B cell (primary cell): Measurements from ENCODE around the gene CALML4. TPM values are rescaled to one million over a fixed set of nuclear protein-coding genes. Genes with fewer than 3 reads are reported as not detected.
"Not testable (repeated sequence)": the region's sequence is repeated elsewhere in the genome, so short reads cannot be mapped to it uniquely, and the experiment has no call there.

Experiments
- ATAC-seq: fragments of 200-7000 bp; cut with Tn5 transposase; one replicate; pipeline ENCODE4 v1.10.0; 2021; ENCODE audit warnings: low read depth, mild to moderate bottlenecking, moderate number of reproducible peaks, moderate library complexity
- CTCF ChIA-PET: fragments of 350-600 bp; sonication (Branson Sonifier 250); formaldehyde crosslinking; loops from one replicate; lab custom pipeline; 2021; ENCODE audit warnings: antibody characterized with exemption, inconsistent platforms; lab: Charles Lee
- POLR2A ChIA-PET: fragments of 350-600 bp; sonication (Branson Sonifier 250); formaldehyde crosslinking; loops from one replicate; lab custom pipeline; 2021; ENCODE audit warnings: antibody characterized with exemption; lab: Charles Lee
- DNase-seq: peaks from one replicate; pipeline ENCODE4 v3.0.0; 2013
- H2AFZ ChIP-seq: 2 replicates; pipeline ENCODE4 v1.6.1; 2012; ENCODE audit warnings: mild to moderate bottlenecking, low read depth, low read length; ENCODE audit not compliant: insufficient read depth, poor library complexity, severe bottlenecking
- H3K27ac ChIP-seq, 2 donors: 1 replicate in 1 of 2; 2 replicates in 1 of 2; pipeline ENCODE4 v1.5.1; 2012 to 2013; ENCODE audit warnings: low read length in 2 of 2, mild to moderate bottlenecking in 2 of 2, moderate library complexity in 1 of 2
- H3K27me3 ChIP-seq, 4 experiments: fragments of 200-600 bp in 1 of 4; sonication (generic) in 1 of 4; replicated peaks in 1 of 4; 1 replicate in 2 of 4; 2 replicates in 2 of 4; pipeline versions ENCODE4 v1.6.1 to v1.7.0; 2013 to 2016; ENCODE audit warnings: low read length in 3 of 4, mild to moderate bottlenecking in 2 of 4, mixed read lengths in 1 of 4, moderate library complexity in 1 of 4; ENCODE audit not compliant: insufficient read depth in 4 of 4, control insufficient read depth in 3 of 4; ENCODE audit errors: control extremely low read depth in 1 of 4
- H3K36me3 ChIP-seq, 2 experiments: replicated peaks in 1 of 2; 1 replicate in 1 of 2; 2 replicates in 1 of 2; pipeline versions ENCODE4 v1.6.1 to v1.7.1; 2013; ENCODE audit warnings: low read length in 1 of 2; ENCODE audit not compliant: insufficient read depth in 2 of 2, control insufficient read depth in 1 of 2; ENCODE audit errors: control extremely low read depth in 1 of 2, extremely low read depth in 1 of 2
- H3K4me1 ChIP-seq, 2 donors: fragments of 200-600 bp in 1 of 2; sonication (generic) in 1 of 2; 1 replicate in 1 of 2; 2 replicates in 1 of 2; pipeline versions ENCODE4 v1.5.1 to v1.6.1; 2013 to 2017; ENCODE audit warnings: low read length in 2 of 2; ENCODE audit not compliant: control insufficient read depth in 2 of 2, insufficient read depth in 2 of 2
- H3K4me2 ChIP-seq: replicated peaks from 2 replicates; pipeline ENCODE3; 2012; ENCODE audit warnings: mild to moderate bottlenecking, low read depth, low read length; ENCODE audit not compliant: poor library complexity, severe bottlenecking
- H3K4me3 ChIP-seq, 5 experiments: fragments of 200-600 bp in 1 of 5; sonication (generic) in 1 of 5; 1 replicate in 3 of 5; 2 replicates in 2 of 5; pipeline versions ENCODE4 v1.5.1 to v1.7.0; 2011 to 2016; ENCODE audit warnings: low read length in 4 of 5, mild to moderate bottlenecking in 4 of 5, low read depth in 2 of 5, control low read depth in 1 of 5, moderate library complexity in 1 of 5; ENCODE audit not compliant: insufficient read depth in 1 of 5; ENCODE audit errors: control extremely low read depth in 1 of 5, extremely low read depth in 1 of 5
- H3K79me2 ChIP-seq: fragments of 200-600 bp; sonication (generic); one replicate; pipeline ENCODE4 v1.6.0; 2016; ENCODE audit warnings: low read length; ENCODE audit not compliant: control insufficient read depth, insufficient read depth
- H3K9ac ChIP-seq: fragments of 200-600 bp; sonication (generic); 2 replicates; pipeline ENCODE4 v1.6.1; 2017; ENCODE audit warnings: mild to moderate bottlenecking, low read length, moderate library complexity
- H3K9me3 ChIP-seq, 3 donors: one replicate each; pipeline versions ENCODE4 v1.6.1 to v1.7.1; 2013; ENCODE audit warnings: low read length in 2 of 3; ENCODE audit not compliant: control insufficient read depth in 2 of 3, insufficient read depth in 1 of 3; ENCODE audit errors: control extremely low read depth in 1 of 3
- H4K20me1 ChIP-seq: 2 replicates; pipeline ENCODE4 v1.6.0; 2012; ENCODE audit warnings: mild to moderate bottlenecking, low read length; ENCODE audit not compliant: insufficient read depth, control insufficient read depth, poor library complexity, severe bottlenecking
- H3K27ac Mint-ChIP-seq: one replicate; pipeline ENCODE4 v1.8.0; 2021; ENCODE audit warnings: mixed read lengths
- H3K27me3 Mint-ChIP-seq: one replicate; pipeline ENCODE4 v1.8.0; 2021; ENCODE audit warnings: mixed read lengths
- H3K4me1 Mint-ChIP-seq: one replicate; pipeline ENCODE4 v1.8.0; 2021; ENCODE audit warnings: mixed read lengths
- H3K4me3 Mint-ChIP-seq: one replicate; pipeline ENCODE4 v1.8.0; 2021; ENCODE audit warnings: mixed read lengths
- H3K9me3 Mint-ChIP-seq: one replicate; pipeline ENCODE4 v1.8.0; 2022; ENCODE audit warnings: mixed read lengths; ENCODE audit not compliant: insufficient read depth
- EZH2 ChIP-seq: IDR thresholded peaks from 2 replicates; pipeline ENCODE4 v1.6.1; 2012; ENCODE audit warnings: borderline replicate concordance, low read depth, mild to moderate bottlenecking, moderate library complexity, low read length; ENCODE audit not compliant: insufficient read depth, poor library complexity, severe bottlenecking
- WGBS: methylation state at CpG from one replicate; pipeline ENCODE4 v1.1.5; 2013; ENCODE audit warnings: missing lambda C conversion rate; ENCODE audit not compliant: insufficient coverage; 5-methylcytosine and 5-hydroxymethylcytosine counted together
- intact Hi-C: fragments of 100-400 bp; cut with micrococcal nuclease; formaldehyde crosslinking; loops from one replicate; pipeline ENCODE4 v1.10.0; 2022
- polyA plus RNA-seq: library from polyadenylated mRNA; depleted of rRNA; stranded (reverse); fragments of >200 nt; gene quantifications from 2 replicates; pipeline ENCODE4 v1.2.3, GENCODE V29; 2012
- total RNA-seq, 2 donors: library from RNA; stranded (reverse); fragments of 120-200 nt in 1 of 2; gene quantifications; 1 replicate in 1 of 2; 2 replicates in 1 of 2; pipeline versions ENCODE4 v1.2.3 to v1.2.4, GENCODE V29; 2013 to 2022
- TF ChIP-seq, protein P1 (sequence below): fragments of 200-600 bp; IDR thresholded peaks from one replicate; pipeline ENCODE4 v1.8.0; 2022; ENCODE audit warnings: antibody characterized with exemption, mild to moderate bottlenecking

CALML4 gene
- total and polyA plus RNA-seq, 2 donors (not counting 1 experiment from before 2014, with no cell fraction given): 2.4 to 4.2 TPM

DNA sequence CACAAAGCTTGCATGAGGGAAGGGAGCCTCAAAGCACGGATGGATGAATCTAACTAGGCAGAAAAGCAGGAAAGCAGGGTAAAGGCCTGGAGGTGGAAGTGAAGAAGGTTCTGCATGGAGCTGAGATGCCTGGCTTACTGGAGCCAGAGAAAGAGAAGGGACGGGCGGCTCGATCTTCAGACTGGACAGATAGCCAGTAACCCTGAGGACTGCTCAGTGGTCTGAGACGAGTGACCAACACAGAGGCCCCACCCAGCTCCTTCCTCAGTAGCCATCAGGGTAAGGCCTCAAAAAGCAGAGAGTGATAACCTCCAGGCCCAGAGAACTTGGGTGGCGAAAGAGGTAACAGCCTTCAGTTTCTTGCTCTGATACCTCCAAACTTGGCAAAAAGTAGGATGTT lies 18.0 kb upstream of the CALML4 start:
- intact Hi-C loops: no loop called here
- 98% methylated on average over 6 of the region's 6 CpGs for WGBS

DNA sequence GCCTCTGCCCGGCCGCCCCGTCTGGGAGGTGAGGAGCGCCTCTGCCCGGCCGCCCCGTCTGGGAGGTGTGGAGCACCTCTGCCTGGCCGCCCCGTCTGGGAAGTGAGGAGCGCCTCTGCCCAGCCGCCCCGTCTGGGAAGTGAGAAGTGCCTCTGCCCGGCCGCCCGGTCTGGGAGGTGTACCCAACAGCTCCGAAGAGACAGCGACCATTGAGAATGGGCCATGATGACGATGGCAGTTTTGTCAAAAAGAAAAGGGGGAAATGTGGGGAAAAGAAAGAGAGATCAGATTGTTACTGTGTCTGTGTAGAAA lies 17.3 kb upstream of the CALML4 start:
- H3K4me1 ChIP-seq: peaks cover 11 to 14% of the 10 kb centered on the region in 2 donors
- POLR2A ChIA-PET, H3K4me2 ChIP-seq, H3K27me3 Mint-ChIP-seq, H3K9me3 ChIP-seq, H3K9ac ChIP-seq, H3K27me3 ChIP-seq, H3K27ac Mint-ChIP-seq, DNase-seq, H3K36me3 ChIP-seq, H3K4me3 ChIP-seq, H3K27ac ChIP-seq, H3K4me3 Mint-ChIP-seq, H3K9me3 Mint-ChIP-seq, intact Hi-C loops, H2AFZ ChIP-seq, ATAC-seq: not testable (repeated sequence)
- H4K20me1 ChIP-seq: peaks cover 30% of the 10 kb centered on the region
- H3K4me1 Mint-ChIP-seq: peaks cover 16% of the 10 kb centered on the region
- CTCF ChIA-PET: interaction anchor here (0.7 kb wide), 1 partner anchor 1148 kb away, joined by 3 read pairs; no protein-coding TSS in a partner anchor
- peaks cover 38% of the 10 kb centered on the region for H3K79me2 ChIP-seq
- WGBS: 97% methylated on average over 17 of the region's 18 CpGs

More for the DNA sequence above, 18.0 kb upstream of the CALML4 start:
- Mint-ChIP-seq H3K27ac (no peak overlapping the region), H3K4me1 (peaks cover 22% of the 10 kb centered on the region), H3K9me3 (no peaks in the 10 kb centered on the region), H3K4me3 (no peak overlapping the region), H3K27me3 (no peaks in the 10 kb centered on the region)
- Histone ChIP-seq H3K79me2 (peaks cover 46% of the 10 kb centered on the region), H4K20me1 (peaks cover 29% of the 10 kb centered on the region), H3K4me3 (no peak overlapping the region), H3K4me2 (no peak overlapping the region), H3K27ac (no peak overlapping the region), H3K9me3 (no peaks in the 10 kb centered on the region), H3K36me3 (peaks cover 0 to 4% of the 10 kb centered on the region in 2 experiments), H3K9ac (no peak overlapping the region), H3K4me1 (peaks cover 14 to 19% of the 10 kb centered on the region in 2 donors), H3K27me3 (no peaks in the 10 kb centered on the region), H2AFZ (no peak overlapping the region)
- ChIA-PET CTCF (no interaction called here), POLR2A (no interaction called here)
- ATAC-seq (no peak), DNase-seq (no peak)
- TF ChIP-seq, protein P1, sequence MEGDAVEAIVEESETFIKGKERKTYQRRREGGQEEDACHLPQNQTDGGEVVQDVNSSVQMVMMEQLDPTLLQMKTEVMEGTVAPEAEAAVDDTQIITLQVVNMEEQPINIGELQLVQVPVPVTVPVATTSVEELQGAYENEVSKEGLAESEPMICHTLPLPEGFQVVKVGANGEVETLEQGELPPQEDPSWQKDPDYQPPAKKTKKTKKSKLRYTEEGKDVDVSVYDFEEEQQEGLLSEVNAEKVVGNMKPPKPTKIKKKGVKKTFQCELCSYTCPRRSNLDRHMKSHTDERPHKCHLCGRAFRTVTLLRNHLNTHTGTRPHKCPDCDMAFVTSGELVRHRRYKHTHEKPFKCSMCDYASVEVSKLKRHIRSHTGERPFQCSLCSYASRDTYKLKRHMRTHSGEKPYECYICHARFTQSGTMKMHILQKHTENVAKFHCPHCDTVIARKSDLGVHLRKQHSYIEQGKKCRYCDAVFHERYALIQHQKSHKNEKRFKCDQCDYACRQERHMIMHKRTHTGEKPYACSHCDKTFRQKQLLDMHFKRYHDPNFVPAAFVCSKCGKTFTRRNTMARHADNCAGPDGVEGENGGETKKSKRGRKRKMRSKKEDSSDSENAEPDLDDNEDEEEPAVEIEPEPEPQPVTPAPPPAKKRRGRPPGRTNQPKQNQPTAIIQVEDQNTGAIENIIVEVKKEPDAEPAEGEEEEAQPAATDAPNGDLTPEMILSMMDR: no peak
- no peak for TF ChIP-seq EZH2

DNA sequence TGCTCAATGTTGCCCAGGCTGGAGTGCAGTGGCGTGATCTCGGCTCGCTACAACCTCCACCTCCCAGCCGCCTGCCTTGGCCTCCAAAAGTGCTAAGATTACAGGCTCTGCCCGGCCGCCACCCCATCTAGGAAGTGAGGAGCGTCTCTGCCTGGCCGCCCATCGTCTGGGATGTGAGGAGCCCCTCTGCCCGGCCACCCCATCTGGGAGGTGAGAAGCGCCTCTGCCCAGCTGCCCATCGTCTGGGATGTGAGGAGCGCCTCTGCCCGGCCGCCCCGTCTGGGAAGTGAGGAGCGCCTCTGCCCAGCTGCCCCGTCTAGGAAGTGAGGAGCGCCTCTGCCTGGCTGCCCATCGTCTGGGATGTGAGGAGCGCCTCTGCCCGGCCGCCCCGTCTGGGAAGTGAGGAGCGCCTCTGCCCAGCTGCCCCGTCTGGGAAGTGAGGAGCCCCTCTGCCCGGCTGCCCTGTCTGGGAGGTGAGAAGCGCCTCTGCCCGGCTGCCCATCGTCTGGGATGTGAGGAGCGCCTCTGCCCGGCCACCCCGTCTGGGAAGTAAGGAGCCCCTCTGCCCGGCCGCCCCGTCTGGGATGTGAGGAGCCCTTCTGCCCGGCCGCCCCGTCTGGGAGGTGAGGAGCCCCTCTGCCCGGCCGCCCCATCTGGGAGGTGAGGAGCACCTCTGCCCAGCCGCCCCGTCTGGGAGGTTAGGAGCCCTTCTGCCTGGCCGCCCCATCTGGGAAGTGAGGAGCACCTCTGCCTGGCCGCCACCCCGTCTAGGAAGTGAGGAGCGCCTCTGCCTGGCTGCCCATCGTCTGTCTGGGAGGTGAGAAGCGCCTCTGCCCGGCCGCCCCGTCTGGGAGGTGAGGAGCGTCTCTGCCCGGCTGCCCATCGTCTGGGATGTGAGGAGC lies 16.6 kb upstream of the CALML4 start:
- H3K27me3 Mint-ChIP-seq, ATAC-seq, DNase-seq, H3K9me3 ChIP-seq, H3K9me3 Mint-ChIP-seq, POLR2A ChIA-PET, H3K9ac ChIP-seq, H3K27me3 ChIP-seq, intact Hi-C loops, H3K27ac Mint-ChIP-seq, H3K27ac ChIP-seq, H2AFZ ChIP-seq, H3K36me3 ChIP-seq, H3K4me3 ChIP-seq, H3K4me2 ChIP-seq, H3K4me3 Mint-ChIP-seq: not testable (repeated sequence)
- peaks cover 13% of the 10 kb centered on the region for H3K4me1 Mint-ChIP-seq
- Histone ChIP-seq H4K20me1 (peaks cover 30% of the 10 kb centered on the region), H3K79me2 (peaks cover 33% of the 10 kb centered on the region), H3K4me1 (peaks cover 11 to 14% of the 10 kb centered on the region in 2 donors)
- 93% methylated on average over 50 of the region's 55 CpGs for WGBS
- CTCF ChIA-PET: interaction anchor here (0.7 kb wide), 1 partner anchor 1147 kb away, joined by 3 read pairs; no protein-coding TSS in a partner anchor
